Stimulated activated naive CD8-positive, alpha-beta T cell treated with anti-CD3 and anti-CD28 coated beads, Interleukin-15, amount 100 ng/mL, for 72 hours (primary cell): ENCODE data around the gene CSNK1G2.

Source experiments
- ATAC-seq: fragments of 150-1000 bp; cut with Tn5 transposase; 2 replicates; pipeline ENCODE4 v1.10.0; 2021; ENCODE audit warnings: mild to moderate bottlenecking, moderate library complexity
- DNase-seq, 2 donors: peaks; one replicate each; pipeline ENCODE4 v3.0.0; 2021 to 2022
- H3K27ac Mint-ChIP-seq, 2 donors: one replicate each; pipeline ENCODE4 v1.8.0; 2022; ENCODE audit warnings: mild to moderate bottlenecking in 2 of 2, mixed read lengths in 2 of 2, moderate library complexity in 2 of 2
- H3K27me3 Mint-ChIP-seq: one replicate; pipeline ENCODE4 v1.8.0; 2022; ENCODE audit warnings: mixed read lengths
- H3K4me1 Mint-ChIP-seq: one replicate; pipeline ENCODE4 v1.8.0; 2022; ENCODE audit warnings: mild to moderate bottlenecking, mixed read lengths
- H3K4me3 Mint-ChIP-seq, 2 donors: one replicate each; pipeline ENCODE4 v1.8.0; 2022; ENCODE audit warnings: mild to moderate bottlenecking in 2 of 2, mixed read lengths in 2 of 2, moderate library complexity in 1 of 2
- H3K9me3 Mint-ChIP-seq, 2 donors: one replicate each; pipeline ENCODE4 v1.8.0; 2022; ENCODE audit warnings: mixed read lengths in 2 of 2

CSNK1G2 gene

GRCh38 chr19:2027361-2027760 lies 86.4 kb downstream of the CSNK1G2 start:
- Mint-ChIP-seq H3K9me3 (peaks cover 0 to 4% of the 10 kb centered on the region in 2 donors), H3K27ac (no peak overlapping the region), H3K27me3 (no peaks in the 10 kb centered on the region), H3K4me3 (no peak overlapping the region), H3K4me1 (peaks cover 10% of the 10 kb centered on the region)
- DNase-seq (no peak), ATAC-seq (no peak)
